ENCODE measurements around the gene CXCR6.

The CXCR6 gene

GRCh38 chr3:45950131-45950530 is 6.9 kb downstream of the CXCR6 start:
- 0 out of 2 replicates have a peak overlapping the region, but pooled peaks have one; percentile 34 for H3K27ac ChIP-seq
- no peak for TF ChIP-seq CTCF (conservative IDR thresholded peaks at IDR 0.05)

GRCh38 chr3:45950686-45951600 is 7.7 kb downstream of the CXCR6 start:
- no peak for TF ChIP-seq CTCF (conservative IDR thresholded peaks at IDR 0.05)
- H3K27ac ChIP-seq, result no peak overlapping the region

GRCh38 chr3:45951946-45952345 is 8.7 kb downstream of the CXCR6 start:
- TF ChIP-seq CTCF (conservative IDR thresholded peaks at IDR 0.05), result no peak
- H3K27ac ChIP-seq, result no peak overlapping the region

- TF ChIP-seq CTCF (conservative IDR thresholded peaks at IDR 0.05), result no peak
- H3K27ac ChIP-seq, result no peak overlapping the region
Observed at GRCh38 chr3:45952456-45952855, 9.2 kb downstream of the CXCR6 start.

- H3K27ac ChIP-seq, result no peak overlapping the region
- TF ChIP-seq CTCF (conservative IDR thresholded peaks at IDR 0.05), result no peak
Observed at GRCh38 chr3:45953536-45953935, 10.3 kb downstream of the CXCR6 start.

- H3K27ac ChIP-seq, result no peak overlapping the region
- no peak for TF ChIP-seq CTCF (conservative IDR thresholded peaks at IDR 0.05)
Observed at GRCh38 chr3:45954306-45954705, 11.0 kb downstream of the CXCR6 start.

GRCh38 chr3:45955017-45955647 is 11.9 kb downstream of the CXCR6 start:
- no peak overlapping the region for H3K27ac ChIP-seq
- no peak for TF ChIP-seq CTCF (conservative IDR thresholded peaks at IDR 0.05)

All from VCaP (cell line).